ENCODE measurements around the gene CPXM2.

Gene CPXM2

GRCh38 chr10:123766761-123767160 lies 124.8 kb downstream of the CPXM2 start:
- H3K27me3 ChIP-seq, result no peaks in the 10 kb centered on the region
- peaks cover 7 to 45% (median 11%) of the 10 kb centered on the region in 3 donors for H3K36me3 ChIP-seq
- no peak overlapping the region for H3K27ac ChIP-seq
- no peak for DNase-seq
- intact Hi-C loops (cut with DNase I; ENCODE audit: low total_unique reads), result loop anchor here (10.0 kb wide), 1 partner anchor 198 kb away; no protein-coding TSS in a partner anchor
- H3K4me1 ChIP-seq, result no peaks in the 10 kb centered on the region
- H3K9me3 ChIP-seq, result no peaks in the 10 kb centered on the region
- no peak overlapping the region for H3K4me3 ChIP-seq
- TF ChIP-seq CTCF (IDR thresholded peaks at IDR 0.05), result no peak

- intact Hi-C loops (cut with DNase I; ENCODE audit: low total_unique reads), result loop anchor here (10.0 kb wide), 1 partner anchor 199 kb away; no protein-coding TSS in a partner anchor
- Histone ChIP-seq H3K9me3 (no peaks in the 10 kb centered on the region), H3K4me3 (no peak overlapping the region), H3K27me3 (no peaks in the 10 kb centered on the region), H3K36me3 (peaks cover 7 to 52% (median 13%) of the 10 kb centered on the region in 3 donors), H3K4me1 (peaks cover 0 to 5% (median 0%) of the 10 kb centered on the region in 4 donors), H3K27ac (no peak overlapping the region)
- TF ChIP-seq CTCF (IDR thresholded peaks at IDR 0.05), result no peak
- no peak for DNase-seq
Observed at GRCh38 chr10:123766012-123766411, 125.6 kb downstream of the CPXM2 start.

GRCh38 chr10:123761666-123762230 lies 129.9 kb downstream of the CPXM2 start:
- TF ChIP-seq CTCF (IDR thresholded peaks at IDR 0.05), result no peak
- no peak overlapping the region for H3K27ac ChIP-seq
- no peak for DNase-seq
- peaks cover 0 to 6% (median 0%) of the 10 kb centered on the region in 4 donors for H3K4me1 ChIP-seq
- H3K27me3 ChIP-seq, result no peaks in the 10 kb centered on the region
- peaks cover 7 to 44% (median 9%) of the 10 kb centered on the region in 3 donors for H3K36me3 ChIP-seq
- H3K9me3 ChIP-seq, result no peaks in the 10 kb centered on the region
- H3K4me3 ChIP-seq, result no peak overlapping the region
- intact Hi-C loops (cut with DNase I; ENCODE audit: low total_unique reads), result loop anchor here (10.0 kb wide), 1 partner anchor 203 kb away; no protein-coding TSS in a partner anchor

- Histone ChIP-seq H3K27me3 (no peaks in the 10 kb centered on the region), H3K9me3 (no peaks in the 10 kb centered on the region), H3K27ac (no peak overlapping the region), H3K36me3 (peaks cover 7 to 46% (median 9%) of the 10 kb centered on the region in 3 donors), H3K4me1 (peaks cover 0 to 6% (median 0%) of the 10 kb centered on the region in 4 donors), H3K4me3 (no peak overlapping the region)
- intact Hi-C loops (cut with DNase I; ENCODE audit: low total_unique reads), result loop anchor here (10.0 kb wide), 1 partner anchor 204 kb away; no protein-coding TSS in a partner anchor
- TF ChIP-seq CTCF (IDR thresholded peaks at IDR 0.05), result no peak
- DNase-seq, result no peak
Observed at GRCh38 chr10:123761038-123761428, 130.6 kb downstream of the CPXM2 start.

GRCh38 chr10:123760356-123761037 lies 131.1 kb downstream of the CPXM2 start:
- TF ChIP-seq CTCF (IDR thresholded peaks at IDR 0.05), result no peak
- Histone ChIP-seq H3K4me3 (no peak overlapping the region), H3K36me3 (peaks cover 7 to 46% (median 9%) of the 10 kb centered on the region in 3 donors), H3K4me1 (peaks cover 0 to 6% (median 0%) of the 10 kb centered on the region in 4 donors), H3K27me3 (no peaks in the 10 kb centered on the region), H3K9me3 (no peaks in the 10 kb centered on the region), H3K27ac (no peak overlapping the region)
- DNase-seq, result no peak
- intact Hi-C loops (cut with DNase I; ENCODE audit: low total_unique reads), result loop anchor here (10.0 kb wide), 1 partner anchor 204 kb away; no protein-coding TSS in a partner anchor

Data from tibial artery (tissue), 4 donors.